HepG2 (cell line): ENCODE results near the gene DNAJB11. TPM values are rescaled to one million over a fixed set of nuclear protein-coding genes. Genes with fewer than 3 reads are reported as not detected.

ENCODE experiments used
- ATF6 ChIP-seq: sonication (generic); formaldehyde crosslinking; conservative IDR thresholded peaks from 2 replicates; pipeline ENCODE4 v1.4.0; 2020; ENCODE audit warnings: missing genetic modification reagents
- ATM ChIP-seq: fragments of 450-650 bp; IDR thresholded peaks from 2 replicates; pipeline ENCODE4 v1.7.1; 2017; ENCODE audit warnings: mild to moderate bottlenecking, borderline replicate concordance
- HDAC1 ChIP-seq: sonication (generic); formaldehyde crosslinking; IDR thresholded peaks from 2 replicates; pipeline ENCODE4 v1.5.1; 2020; ENCODE audit warnings: mild to moderate bottlenecking, missing genetic modification reagents
- KAT7 ChIP-seq: IDR thresholded peaks from 2 replicates; pipeline ENCODE4 v1.6.1; 2018; ENCODE audit warnings: borderline replicate concordance, missing compliant biosample characterization
- KDM4B ChIP-seq: sonication (generic); formaldehyde crosslinking; IDR thresholded peaks from 2 replicates; pipeline ENCODE4 v1.4.0; 2020; ENCODE audit warnings: missing genetic modification reagents
- KLF16 ChIP-seq, 2 experiments: sonication (generic) in 1 of 2; formaldehyde crosslinking in 1 of 2; IDR thresholded peaks; 2 replicates each; pipeline versions ENCODE4 v1.6.1 to v1.8.0; 2016 to 2023; ENCODE audit warnings: missing genetic modification reagents in 2 of 2, missing compliant biosample characterization in 1 of 2
- RERE ChIP-seq: IDR thresholded peaks from 2 replicates; pipeline ENCODE4 v1.6.1; 2016; ENCODE audit warnings: low read depth, missing genetic modification reagents, missing compliant biosample characterization
- SAFB2 ChIP-seq: sonication (generic); formaldehyde crosslinking; IDR thresholded peaks from 2 replicates; pipeline ENCODE4 v1.5.1; 2020; ENCODE audit warnings: missing genetic modification reagents, low read depth, mild to moderate bottlenecking, borderline replicate concordance
- SIX1 ChIP-seq: sonication (generic); formaldehyde crosslinking; IDR thresholded peaks from 2 replicates; pipeline ENCODE4 v1.4.0; 2020; ENCODE audit warnings: missing genetic modification reagents, borderline replicate concordance
- SMARCE1 ChIP-seq: fragments of 450-650 bp; IDR thresholded peaks from 2 replicates; pipeline ENCODE4 v1.6.1; 2017; ENCODE audit warnings: borderline replicate concordance
- SNAPC5 ChIP-seq: sonication (generic); formaldehyde crosslinking; IDR thresholded peaks from 2 replicates; pipeline ENCODE4 v1.8.1; 2023; ENCODE audit warnings: mild to moderate bottlenecking, missing genetic modification reagents, borderline replicate concordance
- ZBTB44 ChIP-seq: sonication (generic); formaldehyde crosslinking; IDR thresholded peaks from 2 replicates; pipeline ENCODE4 v1.4.0; 2020; ENCODE audit warnings: missing genetic modification reagents
- ZNF30 ChIP-seq: sonication (generic); formaldehyde crosslinking; IDR thresholded peaks from 2 replicates; pipeline ENCODE4 v1.5.0; 2020; ENCODE audit warnings: mild to moderate bottlenecking, missing genetic modification reagents
- ZNF333 ChIP-seq: sonication (generic); formaldehyde crosslinking; IDR thresholded peaks from 2 replicates; pipeline ENCODE4 v1.4.0; 2020; ENCODE audit warnings: mild to moderate bottlenecking, missing genetic modification reagents, borderline replicate concordance
- ZNF577 ChIP-seq: sonication (generic); formaldehyde crosslinking; IDR thresholded peaks from 2 replicates; pipeline ENCODE4 v1.4.0; 2020; ENCODE audit warnings: mild to moderate bottlenecking, low read depth, missing genetic modification reagents, borderline replicate concordance
- ZNF800 ChIP-seq: sonication (generic); formaldehyde crosslinking; IDR thresholded peaks from 2 replicates; pipeline ENCODE4 v1.4.0; 2020; ENCODE audit warnings: missing genetic modification reagents
- ZZZ3 ChIP-seq: sonication (generic); formaldehyde crosslinking; IDR thresholded peaks from 2 replicates; pipeline ENCODE4 v1.4.0; 2020; ENCODE audit warnings: missing genetic modification reagents, mild to moderate bottlenecking, borderline replicate concordance
- polyA plus RNA-seq, 8 experiments: library from polyadenylated mRNA; depleted of rRNA in 3 of 8; stranded (reverse) in 7 of 8; unstranded in 1 of 8; fragments of >200 nt; fragmentation: Illumina TruSeq in 4 of 8; extraction: Trizol in 4 of 8; gene quantifications; 2 replicates each; pipeline versions ENCODE4 v1.2.1 to v1.2.3, GENCODE V29; 2011 to 2016; ENCODE audit warnings: low read depth in 4 of 8, missing spikeins in 1 of 8, mixed read lengths in 1 of 8; ENCODE audit not compliant: insufficient read depth in 1 of 8
- total RNA-seq, 5 experiments: library from RNA; depleted of rRNA; stranded (reverse); fragments of >200 nt; fragmentation: Illumina TruSeq; extraction: Trizol; gene quantifications; 2 replicates each; pipeline ENCODE4 v1.2.3, GENCODE V29; 2016; ENCODE audit warnings: low read depth in 1 of 5

The DNAJB11 gene
- total and polyA plus RNA-seq, 2 of the 13 experiments (the other 11 are each of a cell fraction or from before 2014, with no cell fraction given) = 41.0 to 132 TPM

GRCh38 chr3:186567072-186567921 is 3.2 kb upstream of the DNAJB11 start, which contains the start of gene TBCCD1 (continued):
- TF ChIP-seq ATM = no peak
- TF ChIP-seq SMARCE1 = no peak
- peak; percentile 71 for TF ChIP-seq KAT7 (CRISPR knock-in tag)
- peak; percentile 89; the same call in 1 of the 2 replicates for TF ChIP-seq ZZZ3 (CRISPR knock-in tag)
- peak; percentile 55; the same call in 1 of the 2 replicates for TF ChIP-seq SNAPC5 (CRISPR knock-in tag)
- no peak for TF ChIP-seq ZNF577
- no peak for TF ChIP-seq ZNF30
- TF ChIP-seq RERE (CRISPR knock-in tag) = no peak
- no peak for TF ChIP-seq ZNF800 (CRISPR knock-in tag)
- peak in 1 of 2 experiments; percentile 51; a peak in 1 of 4 replicates for TF ChIP-seq KLF16 (CRISPR knock-in tag; IDR thresholded peaks at IDR 0.05)
- no peak for TF ChIP-seq ZBTB44 (CRISPR knock-in tag)
- peak; percentile 59; the same call in 1 of the 2 replicates for TF ChIP-seq ZNF333 (CRISPR knock-in tag)
- TF ChIP-seq ATF6 (CRISPR knock-in tag) = peak; percentile 85; the same call in 1 of the 2 replicates
- TF ChIP-seq SAFB2 = peak; percentile 72
- no peak for TF ChIP-seq SIX1
- no peak for TF ChIP-seq KDM4B
- peak; percentile 57; the same call in 1 of the 2 replicates for TF ChIP-seq HDAC1 (CRISPR knock-in tag)
